ENCODE data around the gene CDV3.

- no peak for TF ChIP-seq CTCF (IDR thresholded peaks at IDR 0.05; ENCODE audit: borderline replicate concordance, extremely low read depth, low read length, poor library complexity, severe bottlenecking)
- no peak for TF ChIP-seq EZH2 (IDR thresholded peaks at IDR 0.05; ENCODE audit: borderline replicate concordance, low read depth, low read length, severe bottlenecking)
Observed at GRCh38 chr3:133606342-133606741, 32.9 kb downstream of the CDV3 start.
